ENCODE data around the gene PSPH.
"Not testable (repeated sequence)": the region's sequence is repeated elsewhere in the genome, so short reads cannot be mapped to it uniquely, and the experiment has no call there.

Gene PSPH

GRCh38 chr7:56062382-56062781 lies 11.1 kb upstream of the PSPH start:
- DNase-seq, result peak; percentile 79

GRCh38 chr7:56053993-56054392 lies 2.7 kb upstream of the PSPH start:
- DNase-seq, result no peak

- DNase-seq, result no peak
These were observed 2.1 kb upstream of the PSPH start for GRCh38 chr7:56053379-56053778.

GRCh38 chr7:56051053-56051338 lies 248 bp downstream of the PSPH start:
- DNase-seq, result no peak

GRCh38 chr7:56048763-56049162 lies 2.5 kb downstream of the PSPH start:
- not testable (repeated sequence) for DNase-seq

- DNase-seq, result no peak
These were observed 3.0 kb downstream of the PSPH start for GRCh38 chr7:56048245-56048644.

GRCh38 chr7:56047446-56048116 lies 3.7 kb downstream of the PSPH start:
- not testable (repeated sequence) for DNase-seq

- DNase-seq, result peak; percentile 59
These were observed 4.4 kb downstream of the PSPH start for GRCh38 chr7:56046721-56047445.

- DNase-seq, result not testable (repeated sequence)
These were observed 5.5 kb downstream of the PSPH start for GRCh38 chr7:56045758-56046157.

- no peak for DNase-seq
These were observed 10.5 kb downstream of the PSPH start for GRCh38 chr7:56040730-56041129.

GRCh38 chr7:56033671-56034432 lies 17.4 kb downstream of the PSPH start:
- DNase-seq, result peak; percentile 76

GRCh38 chr7:56032578-56032977 lies 18.7 kb downstream of the PSPH start:
- not testable (repeated sequence) for DNase-seq

GRCh38 chr7:56031556-56031955 lies 19.7 kb downstream of the PSPH start:
- DNase-seq, result not testable (repeated sequence)

- no peak for DNase-seq
These were observed 20.9 kb downstream of the PSPH start for GRCh38 chr7:56030340-56030739.

- peak; percentile 63 for DNase-seq
These were observed 22.2 kb downstream of the PSPH start for GRCh38 chr7:56028942-56029630.

- DNase-seq, result no peak
These were observed 24.7 kb downstream of the PSPH start for GRCh38 chr7:56026538-56026937.

- no peak for DNase-seq
These were observed 27.7 kb downstream of the PSPH start for GRCh38 chr7:56023500-56023899.

- DNase-seq, result no peak
These were observed 31.7 kb downstream of the PSPH start for GRCh38 chr7:56019501-56019900.

- DNase-seq, result not testable (repeated sequence)
These were observed 34.2 kb downstream of the PSPH start for GRCh38 chr7:56017015-56017414.

GRCh38 chr7:56009695-56010094 lies 41.5 kb downstream of the PSPH start:
- DNase-seq, result no peak

- DNase-seq, result no peak
These were observed 43.4 kb downstream of the PSPH start for GRCh38 chr7:56007891-56008290.

GRCh38 chr7:56007167-56007652 lies 44.0 kb downstream of the PSPH start:
- DNase-seq, result no peak

- DNase-seq, result no peak
These were observed 47.5 kb downstream of the PSPH start for GRCh38 chr7:56003749-56004148.
